ENCODE results near the gene EFL1.
A peak's percentile ranks its signal among the peaks of the same experiment; 100 is the strongest.
"Not testable (repeated sequence)": the region's sequence is repeated elsewhere in the genome, so short reads cannot be mapped to it uniquely, and the experiment has no call there.

Gene EFL1

DNA sequence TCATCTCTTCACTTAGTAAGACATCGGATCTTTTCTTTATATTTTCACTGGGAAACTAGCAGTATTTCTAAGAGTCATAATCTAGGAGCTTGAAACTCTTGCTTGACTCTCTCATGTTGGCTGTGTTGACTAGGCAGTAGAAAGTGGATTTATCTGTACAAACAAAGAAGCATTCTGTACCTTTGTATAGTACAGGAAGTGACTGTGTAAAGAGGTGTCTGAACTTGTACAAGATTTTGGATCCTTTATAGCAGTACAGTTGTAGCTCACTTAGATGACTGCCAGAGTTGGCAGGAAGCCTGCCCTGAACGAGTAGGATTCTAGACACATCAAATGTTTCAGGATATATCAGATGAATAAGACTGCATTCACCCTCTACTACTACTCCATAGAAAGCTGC is 5.9 kb upstream of the EFL1 start:
- not testable (repeated sequence) for H3K36me3 ChIP-seq (ENCODE audit: control insufficient read depth, insufficient read depth, low read length); H3K9ac ChIP-seq (ENCODE audit: low read depth, low read length); H3K9me3 ChIP-seq (ENCODE audit: control insufficient read depth, insufficient read depth, low read length); H3K27me3 ChIP-seq (ENCODE audit: control insufficient read depth, insufficient read depth, low read length); H3K4me3 ChIP-seq (ENCODE audit: low read depth, low read length)
- H3K4me1 ChIP-seq (ENCODE audit: control insufficient read depth, insufficient read depth, low read length), result peaks cover 13% of the 10 kb centered on the region

- not testable (repeated sequence) for H3K9me3 ChIP-seq (ENCODE audit: control insufficient read depth, insufficient read depth, low read length); H3K36me3 ChIP-seq (ENCODE audit: control insufficient read depth, insufficient read depth, low read length); H3K4me3 ChIP-seq (ENCODE audit: low read depth, low read length); H3K9ac ChIP-seq (ENCODE audit: low read depth, low read length); H3K27me3 ChIP-seq (ENCODE audit: control insufficient read depth, insufficient read depth, low read length)
- H3K4me1 ChIP-seq (ENCODE audit: control insufficient read depth, insufficient read depth, low read length), result peaks cover 13% of the 10 kb centered on the region
These were observed 4.6 kb upstream of the EFL1 start for GRCh38 chr15:82267137-82267536.

GRCh38 chr15:82263350-82263749 is 816 bp upstream of the EFL1 start:
- Histone ChIP-seq H3K27me3 (ENCODE audit: control insufficient read depth, insufficient read depth, low read length) (no peaks in the 10 kb centered on the region), H3K4me1 (ENCODE audit: control insufficient read depth, insufficient read depth, low read length) (peaks cover 13% of the 10 kb centered on the region), H3K36me3 (ENCODE audit: control insufficient read depth, insufficient read depth, low read length) (no peaks in the 10 kb centered on the region), H3K9me3 (ENCODE audit: control insufficient read depth, insufficient read depth, low read length) (no peaks in the 10 kb centered on the region), H3K9ac (ENCODE audit: low read depth, low read length) (no peak overlapping the region), H3K4me3 (ENCODE audit: low read depth, low read length) (peak overlapping the region; percentile 82)

DNA sequence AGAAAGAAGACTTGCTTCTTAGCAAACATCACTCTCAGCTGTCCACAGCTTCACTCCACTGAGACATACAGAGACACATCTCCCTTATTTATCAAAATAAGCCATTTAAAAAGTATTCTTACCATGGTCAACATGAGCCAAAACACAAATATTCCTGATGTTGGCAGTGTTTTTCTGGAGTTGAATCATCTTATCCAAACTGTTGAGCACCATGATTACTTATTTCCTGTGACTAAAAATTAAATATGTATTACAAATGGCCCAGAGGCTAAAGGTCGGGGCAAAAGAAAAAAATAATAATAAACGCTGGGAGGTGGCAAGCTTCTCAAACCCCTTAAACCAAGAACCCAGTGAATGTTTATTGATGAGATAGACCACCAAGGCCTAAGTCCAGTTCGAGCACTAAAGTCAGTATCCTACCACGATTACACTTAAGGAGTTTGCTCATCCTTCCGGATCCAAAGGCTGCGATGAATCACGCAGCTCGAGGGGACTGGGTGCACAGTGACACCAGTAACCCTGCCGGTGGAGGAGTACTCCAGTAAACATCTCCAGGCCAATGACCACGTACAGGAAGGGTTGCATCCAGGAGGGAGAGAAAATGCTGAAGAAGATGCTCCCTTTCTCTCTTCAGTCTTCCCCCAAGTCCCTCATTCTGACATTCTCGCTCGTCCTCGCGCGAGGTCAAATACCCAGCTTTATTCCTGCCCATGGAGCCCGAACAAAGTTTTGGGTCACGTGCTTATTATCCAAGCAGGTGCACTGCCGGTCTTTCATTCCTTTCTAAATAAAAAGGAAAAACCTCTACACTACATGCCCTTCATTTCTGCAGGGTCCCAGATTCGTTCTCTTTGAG is 740 bp downstream of the EFL1 start:
- not testable (repeated sequence) for H3K9ac ChIP-seq (ENCODE audit: low read depth, low read length); H3K4me1 ChIP-seq (ENCODE audit: control insufficient read depth, insufficient read depth, low read length); H3K9me3 ChIP-seq (ENCODE audit: control insufficient read depth, insufficient read depth, low read length); H3K27me3 ChIP-seq (ENCODE audit: control insufficient read depth, insufficient read depth, low read length); H3K36me3 ChIP-seq (ENCODE audit: control insufficient read depth, insufficient read depth, low read length)
- H3K4me3 ChIP-seq (ENCODE audit: low read depth, low read length), result peak overlapping the region; percentile 82

DNA sequence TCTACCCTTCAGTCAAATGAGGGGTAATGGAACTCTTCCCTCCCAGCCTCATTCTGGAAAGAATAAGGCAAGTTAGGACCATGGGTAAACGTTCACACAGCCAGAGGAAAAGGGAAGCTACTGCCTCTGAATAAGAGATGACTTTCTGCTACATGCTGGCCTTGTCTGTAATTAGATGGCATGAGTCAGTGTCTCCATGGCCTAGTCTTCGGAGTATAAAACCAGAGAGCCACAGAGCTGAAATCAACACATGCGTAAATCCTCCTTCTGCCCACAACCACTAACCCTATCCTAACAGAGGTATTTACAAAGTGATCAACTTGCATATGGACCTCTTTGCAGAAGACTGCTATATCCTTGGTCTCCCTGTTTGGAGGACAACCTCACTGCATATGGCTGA is 14.3 kb downstream of the EFL1 start:
- not testable (repeated sequence) for H3K9ac ChIP-seq (ENCODE audit: low read depth, low read length); H3K36me3 ChIP-seq (ENCODE audit: control insufficient read depth, insufficient read depth, low read length); H3K9me3 ChIP-seq (ENCODE audit: control insufficient read depth, insufficient read depth, low read length); H3K27me3 ChIP-seq (ENCODE audit: control insufficient read depth, insufficient read depth, low read length); H3K4me3 ChIP-seq (ENCODE audit: low read depth, low read length); H3K4me1 ChIP-seq (ENCODE audit: control insufficient read depth, insufficient read depth, low read length)

DNA sequence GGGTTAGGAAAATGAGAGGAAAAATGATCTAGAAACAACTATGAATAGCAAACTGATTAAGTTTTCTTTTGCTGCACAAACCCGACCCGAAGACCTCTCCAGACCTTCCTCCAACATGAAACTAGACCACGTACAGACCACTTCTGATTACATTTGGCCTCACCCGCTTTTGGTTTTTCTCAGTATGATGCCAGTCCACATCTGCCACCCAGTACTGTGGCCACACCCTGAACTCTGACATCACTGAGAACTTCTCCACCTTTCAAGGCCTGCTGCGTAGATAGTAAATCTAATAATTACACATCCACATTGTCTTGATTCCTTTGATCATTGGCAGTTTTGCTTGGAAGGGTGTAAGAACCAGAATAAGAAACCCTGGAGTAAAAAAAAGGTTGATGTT is 16.6 kb downstream of the EFL1 start:
- H3K4me1 ChIP-seq (ENCODE audit: control insufficient read depth, insufficient read depth, low read length); H3K9me3 ChIP-seq (ENCODE audit: control insufficient read depth, insufficient read depth, low read length); H3K9ac ChIP-seq (ENCODE audit: low read depth, low read length); H3K36me3 ChIP-seq (ENCODE audit: control insufficient read depth, insufficient read depth, low read length); H3K4me3 ChIP-seq (ENCODE audit: low read depth, low read length); H3K27me3 ChIP-seq (ENCODE audit: control insufficient read depth, insufficient read depth, low read length): not testable (repeated sequence)

DNA sequence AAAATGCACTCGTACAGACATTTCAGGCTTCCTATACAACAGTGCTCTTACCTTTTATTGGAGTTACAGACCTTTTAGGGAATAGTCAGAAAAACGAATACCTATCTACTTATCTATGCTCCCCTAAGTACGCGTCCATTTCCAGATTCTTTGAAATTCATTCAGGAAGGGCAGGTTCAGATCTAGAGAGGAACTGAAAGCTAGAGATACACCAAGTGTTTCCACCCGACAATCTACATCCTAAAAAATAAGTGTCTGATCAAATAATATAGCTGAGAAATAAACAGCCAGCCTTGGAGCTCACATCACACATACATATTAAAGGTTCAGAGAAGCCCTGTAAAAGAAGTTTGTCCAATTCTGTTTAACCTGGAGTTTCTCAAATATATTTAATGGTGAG is 18.9 kb downstream of the EFL1 start:
- not testable (repeated sequence) for H3K9ac ChIP-seq (ENCODE audit: low read depth, low read length); H3K4me3 ChIP-seq (ENCODE audit: low read depth, low read length); H3K27me3 ChIP-seq (ENCODE audit: control insufficient read depth, insufficient read depth, low read length); H3K36me3 ChIP-seq (ENCODE audit: control insufficient read depth, insufficient read depth, low read length); H3K4me1 ChIP-seq (ENCODE audit: control insufficient read depth, insufficient read depth, low read length); H3K9me3 ChIP-seq (ENCODE audit: control insufficient read depth, insufficient read depth, low read length)

GRCh38 chr15:82241836-82242499 is 20.6 kb downstream of the EFL1 start:
- H3K4me3 ChIP-seq (ENCODE audit: low read depth, low read length); H3K9me3 ChIP-seq (ENCODE audit: control insufficient read depth, insufficient read depth, low read length); H3K9ac ChIP-seq (ENCODE audit: low read depth, low read length); H3K36me3 ChIP-seq (ENCODE audit: control insufficient read depth, insufficient read depth, low read length); H3K27me3 ChIP-seq (ENCODE audit: control insufficient read depth, insufficient read depth, low read length); H3K4me1 ChIP-seq (ENCODE audit: control insufficient read depth, insufficient read depth, low read length): not testable (repeated sequence)

- H3K9me3 ChIP-seq (ENCODE audit: control insufficient read depth, insufficient read depth, low read length), result no peaks in the 10 kb centered on the region
- no peak overlapping the region for H3K9ac ChIP-seq (ENCODE audit: low read depth, low read length)
- H3K36me3 ChIP-seq (ENCODE audit: control insufficient read depth, insufficient read depth, low read length), result no peaks in the 10 kb centered on the region
- H3K4me1 ChIP-seq (ENCODE audit: control insufficient read depth, insufficient read depth, low read length), result no peaks in the 10 kb centered on the region
- no peaks in the 10 kb centered on the region for H3K27me3 ChIP-seq (ENCODE audit: control insufficient read depth, insufficient read depth, low read length)
- H3K4me3 ChIP-seq (ENCODE audit: low read depth, low read length), result no peak overlapping the region
These were observed 22.7 kb downstream of the EFL1 start for GRCh38 chr15:82239685-82240391.

DNA sequence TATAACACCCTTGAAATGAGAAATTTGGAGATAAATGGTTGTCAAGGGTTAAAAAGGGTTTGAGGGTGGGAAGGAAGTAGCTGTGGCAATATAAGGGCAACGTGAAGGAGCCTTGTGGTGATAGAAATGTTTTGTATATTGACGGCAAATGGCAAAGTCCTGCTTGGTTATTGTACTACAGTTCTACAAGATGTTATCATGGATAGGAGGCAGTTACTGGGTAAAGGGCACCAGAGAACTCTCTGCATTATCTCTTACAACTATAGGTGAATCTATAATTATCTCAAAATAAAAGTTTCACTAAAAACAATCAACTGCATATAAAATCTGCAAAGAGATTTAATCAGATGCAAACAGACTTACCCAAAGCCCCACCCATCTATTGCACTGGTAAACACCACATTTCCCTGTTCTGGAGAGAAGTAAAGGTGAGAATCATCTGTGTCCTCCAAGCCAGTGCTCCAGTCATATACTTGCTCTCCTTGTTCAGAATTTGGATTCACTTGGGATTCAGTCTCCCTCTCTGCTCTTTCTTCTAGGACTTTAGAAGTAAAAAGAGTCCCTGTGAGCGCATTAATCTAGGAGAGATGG is 24.5 kb downstream of the EFL1 start:
- not testable (repeated sequence) for H3K36me3 ChIP-seq (ENCODE audit: control insufficient read depth, insufficient read depth, low read length); H3K4me3 ChIP-seq (ENCODE audit: low read depth, low read length); H3K9ac ChIP-seq (ENCODE audit: low read depth, low read length); H3K9me3 ChIP-seq (ENCODE audit: control insufficient read depth, insufficient read depth, low read length); H3K4me1 ChIP-seq (ENCODE audit: control insufficient read depth, insufficient read depth, low read length); H3K27me3 ChIP-seq (ENCODE audit: control insufficient read depth, insufficient read depth, low read length)

DNA sequence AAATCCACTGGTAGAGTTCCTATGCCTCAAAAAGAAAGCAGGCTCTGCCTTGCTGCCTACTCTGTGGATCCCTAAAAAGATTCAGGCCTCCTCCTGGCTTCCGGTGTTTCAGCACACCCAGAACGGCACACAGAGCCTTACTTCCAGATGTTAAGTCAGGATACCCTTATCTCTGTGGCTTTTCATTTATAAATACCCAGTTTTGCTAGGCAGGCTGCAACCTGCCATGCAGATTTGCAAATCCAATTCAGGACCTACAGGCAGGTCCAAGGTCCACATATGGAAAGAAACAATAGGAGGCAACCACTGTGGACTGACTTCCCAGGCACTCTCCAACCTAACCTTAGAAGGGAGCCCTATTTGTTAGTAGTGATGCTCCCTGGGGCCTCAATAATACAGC is 30.7 kb downstream of the EFL1 start:
- Histone ChIP-seq H3K4me1 (ENCODE audit: control insufficient read depth, insufficient read depth, low read length) (no peaks in the 10 kb centered on the region), H3K9me3 (ENCODE audit: control insufficient read depth, insufficient read depth, low read length) (no peaks in the 10 kb centered on the region), H3K4me3 (ENCODE audit: low read depth, low read length) (no peak overlapping the region), H3K36me3 (ENCODE audit: control insufficient read depth, insufficient read depth, low read length) (no peaks in the 10 kb centered on the region), H3K9ac (ENCODE audit: low read depth, low read length) (no peak overlapping the region), H3K27me3 (ENCODE audit: control insufficient read depth, insufficient read depth, low read length) (no peaks in the 10 kb centered on the region)

GRCh38 chr15:82231233-82231632 is 31.3 kb downstream of the EFL1 start:
- H3K9ac ChIP-seq (ENCODE audit: low read depth, low read length), result no peak overlapping the region
- no peaks in the 10 kb centered on the region for H3K27me3 ChIP-seq (ENCODE audit: control insufficient read depth, insufficient read depth, low read length)
- H3K4me1 ChIP-seq (ENCODE audit: control insufficient read depth, insufficient read depth, low read length), result no peaks in the 10 kb centered on the region
- H3K36me3 ChIP-seq (ENCODE audit: control insufficient read depth, insufficient read depth, low read length), result no peaks in the 10 kb centered on the region
- H3K9me3 ChIP-seq (ENCODE audit: control insufficient read depth, insufficient read depth, low read length), result no peaks in the 10 kb centered on the region
- H3K4me3 ChIP-seq (ENCODE audit: low read depth, low read length), result no peak overlapping the region

All from iPS-15b (cell line).